ENCODE results near the gene TTLL6.

TTLL6 gene

DNA sequence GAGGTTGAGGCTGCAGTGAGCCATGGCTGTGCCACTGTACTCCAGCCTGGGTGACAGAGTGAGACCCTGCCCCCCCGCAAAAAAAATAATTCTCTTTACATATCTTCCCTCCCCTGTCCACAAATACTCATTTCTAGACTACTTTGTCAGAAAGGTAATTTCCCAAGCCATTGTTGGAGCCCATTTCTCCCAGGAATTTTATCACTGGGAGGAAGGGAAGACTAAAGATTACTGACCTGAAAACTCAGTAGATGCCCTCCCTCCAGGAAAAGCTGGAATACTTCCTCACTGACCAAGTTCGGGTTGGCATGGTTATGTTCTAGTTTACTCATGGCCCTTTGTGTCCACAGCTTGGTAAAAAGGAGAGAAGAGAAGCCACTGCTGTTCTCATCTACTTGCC lies 17.9 kb upstream of the TTLL6 start:
- Histone ChIP-seq H3K4ac (ENCODE audit: low read length) (no peak overlapping the region), H3K4me3 (ENCODE audit: low read length in 2 of 2) (no peak overlapping the region), H3K14ac (ENCODE audit: low read length) (peak overlapping the region; percentile 21), H4K8ac (ENCODE audit: low read depth, low read length) (no peak overlapping the region), H3K18ac (ENCODE audit: low read length) (no peak overlapping the region), H3K23ac (ENCODE audit: low read depth, low read length, poor library complexity) (no peak overlapping the region), H3K4me2 (ENCODE audit: insufficient read depth, low read length, poor library complexity, severe bottlenecking) (no peak overlapping the region), H3K79me1 (ENCODE audit: low read depth, low read length) (peaks cover 2% of the 10 kb centered on the region), H3K9me3 (replicated peaks in 1 of 2; ENCODE audit: control insufficient read depth in 2 of 2, insufficient read depth in 1 of 2, low read depth in 1 of 2, low read length in 2 of 2) (no peaks in the 10 kb centered on the region), H4K91ac (ENCODE audit: low read depth, low read length, poor library complexity) (no peak overlapping the region), H2AK5ac (ENCODE audit: low read depth, low read length) (no peak overlapping the region), H2BK15ac (ENCODE audit: low read length) (no peak overlapping the region), H2AFZ (ENCODE audit: low read length) (no peak overlapping the region), H3K27ac (replicated peaks; ENCODE audit: low read length) (no peak overlapping the region), H3K4me1 (ENCODE audit: control insufficient read depth in 2 of 2, insufficient read depth in 1 of 2, low read depth in 1 of 2, low read length in 2 of 2) (peaks cover 0 to 2% of the 10 kb centered on the region in 2 donors), H2BK5ac (ENCODE audit: low read length) (no peak overlapping the region), H3K36me3 (replicated peaks in 1 of 2; ENCODE audit: control insufficient read depth in 2 of 2, insufficient read depth in 2 of 2, low read length in 2 of 2) (no peaks in the 10 kb centered on the region), H2BK12ac (ENCODE audit: low read length) (no peak overlapping the region), H3K27me3 (ENCODE audit: control insufficient read depth in 3 of 3, insufficient read depth in 3 of 3, low read depth in 1 of 3, low read length in 3 of 3) (no peaks in the 10 kb centered on the region), H2BK120ac (ENCODE audit: low read depth, low read length) (no peak overlapping the region), H3K9ac (ENCODE audit: low read depth, low read length, poor library complexity) (no peak overlapping the region)
- DNase-seq (ENCODE audit: low spot score), result no peak
- WGBS, 2 donors (ENCODE audit: extremely low coverage in 2 of 2, insufficient read length in 2 of 2, insufficient replicate concordance in 1 of 2), result no CpG with 5 or more reads among the region's 2 CpGs

DNA sequence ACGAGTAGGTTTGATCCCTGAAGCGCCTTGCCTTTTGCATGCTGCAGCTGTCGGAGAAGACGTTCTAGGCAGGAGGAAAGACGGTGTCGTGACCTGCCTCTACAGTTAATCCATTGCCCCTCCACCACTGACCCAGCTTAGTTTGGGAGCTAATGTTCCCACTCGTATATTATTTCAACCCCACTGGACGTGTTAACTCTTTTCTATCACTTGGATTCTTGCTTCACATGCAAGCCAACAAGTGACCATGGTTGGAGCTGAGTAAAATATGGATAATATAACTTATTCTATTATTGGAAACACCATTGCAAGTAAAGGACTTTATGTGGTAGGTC lies 14.5 kb upstream of the TTLL6 start:
- H3K9ac ChIP-seq (ENCODE audit: low read depth, low read length, poor library complexity), result peak overlapping the region; percentile 96
- no CpG with 5 or more reads among the region's 8 CpGs for WGBS, 2 donors (ENCODE audit: extremely low coverage in 2 of 2, insufficient read length in 2 of 2, insufficient replicate concordance in 1 of 2)
- H3K27ac ChIP-seq (replicated peaks; ENCODE audit: low read length), result no peak overlapping the region

DNA sequence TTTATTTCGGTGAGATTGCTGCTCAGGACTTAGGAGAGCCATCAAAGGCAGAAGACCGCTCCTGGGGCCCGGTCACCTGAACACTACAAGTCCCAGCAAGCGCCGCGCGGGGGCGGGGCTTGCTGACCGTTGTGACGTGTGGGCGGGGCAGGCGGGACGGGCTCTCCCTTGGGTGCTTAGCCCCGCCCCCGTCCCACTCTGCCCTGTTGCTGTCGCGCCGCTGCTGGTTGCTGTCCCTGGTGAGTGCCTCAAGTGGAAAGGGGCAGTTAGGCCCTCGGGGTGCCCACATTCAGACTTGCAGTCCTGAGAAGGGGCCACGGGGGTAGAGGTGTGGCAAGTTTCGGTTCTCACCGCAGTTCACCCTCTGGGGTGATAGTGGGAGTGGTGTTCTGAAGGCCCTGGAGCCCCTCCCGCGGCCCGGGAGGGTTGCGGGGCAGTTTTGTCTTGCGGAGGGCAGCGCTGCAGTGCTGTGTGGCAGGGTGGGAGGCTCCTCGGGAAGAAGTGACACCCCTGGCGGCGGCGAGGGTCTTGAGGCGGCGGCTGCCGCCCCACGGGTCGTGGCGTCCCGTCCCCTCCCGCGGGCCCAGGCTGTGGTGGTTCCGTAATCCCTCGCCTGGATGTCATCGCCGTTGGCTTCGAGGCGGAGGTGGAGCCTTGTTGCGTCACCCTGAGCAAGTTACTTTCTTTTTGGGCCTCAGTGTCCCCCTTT lies 14.0 kb upstream of the TTLL6 start, which contains the start of gene CALCOCO2:
Gene CALCOCO2 (plus strand): TSS at position 196 of the 709 bp plus-strand sequence. CDS start 10,673 bp downstream, outside the sequence.
- peak within 1 kb of the TSS; percentile 90 for H2BK5ac ChIP-seq (ENCODE audit: low read length)
- H2BK120ac ChIP-seq (ENCODE audit: low read depth, low read length), result no peak within 1 kb of the TSS
- no peak within 1 kb of the TSS for H4K8ac ChIP-seq (ENCODE audit: low read depth, low read length)
- DNase-seq (ENCODE audit: low spot score), result peak; percentile 85
- no peaks in the 10 kb centered on the region for H3K27me3 ChIP-seq (ENCODE audit: control insufficient read depth in 3 of 3, insufficient read depth in 3 of 3, low read depth in 1 of 3, low read length in 3 of 3)
- H2AK5ac ChIP-seq (ENCODE audit: low read depth, low read length), result no peak within 1 kb of the TSS
- peak within 1 kb of the TSS; percentile 96 for H3K23ac ChIP-seq (ENCODE audit: low read depth, low read length, poor library complexity)
- no peaks in the 10 kb centered on the region for H3K36me3 ChIP-seq (replicated peaks in 1 of 2; ENCODE audit: control insufficient read depth in 2 of 2, insufficient read depth in 2 of 2, low read length in 2 of 2)
- H4K91ac ChIP-seq (ENCODE audit: low read depth, low read length, poor library complexity), result no peak within 1 kb of the TSS
- H3K9me3 ChIP-seq (replicated peaks in 1 of 2; ENCODE audit: control insufficient read depth in 2 of 2, insufficient read depth in 1 of 2, low read depth in 1 of 2, low read length in 2 of 2), result no peaks in the 10 kb centered on the region
- WGBS, 2 donors (ENCODE audit: extremely low coverage in 2 of 2, insufficient read length in 2 of 2, insufficient replicate concordance in 1 of 2), result no CpG with 5 or more reads among the region's 48 CpGs
- no peaks in the 10 kb centered on the region for H3K4me1 ChIP-seq (ENCODE audit: control insufficient read depth in 2 of 2, insufficient read depth in 1 of 2, low read depth in 1 of 2, low read length in 2 of 2)
- peak within 1 kb of the TSS; percentile 67 for H3K14ac ChIP-seq (ENCODE audit: low read length)
- H3K9ac ChIP-seq (ENCODE audit: low read depth, low read length, poor library complexity), result peak within 1 kb of the TSS; percentile 96
- H2AFZ ChIP-seq (ENCODE audit: low read length), result peak within 1 kb of the TSS; percentile 100
- peak within 1 kb of the TSS; percentile 94 for H2BK12ac ChIP-seq (ENCODE audit: low read length)
- no peaks in the 10 kb centered on the region for H3K79me1 ChIP-seq (ENCODE audit: low read depth, low read length)
- H2BK15ac ChIP-seq (ENCODE audit: low read length), result peak within 1 kb of the TSS; percentile 94
- H3K4me2 ChIP-seq (ENCODE audit: insufficient read depth, low read length, poor library complexity, severe bottlenecking), result peak within 1 kb of the TSS; percentile 91
- no peak within 1 kb of the TSS for H3K27ac ChIP-seq (replicated peaks; ENCODE audit: low read length)
- peak within 1 kb of the TSS; percentile 85 for H3K18ac ChIP-seq (ENCODE audit: low read length)
- H3K4me3 ChIP-seq (ENCODE audit: low read length in 2 of 2), result peak within 1 kb of the TSS; percentile 89 to 99
- H3K4ac ChIP-seq (ENCODE audit: low read length), result no peak within 1 kb of the TSS

More for the DNA sequence above, 14.5 kb upstream of the TTLL6 start:
- DNase-seq (ENCODE audit: low spot score), result no peak
- Histone ChIP-seq H3K18ac (ENCODE audit: low read length) (no peak overlapping the region), H3K79me1 (ENCODE audit: low read depth, low read length) (no peaks in the 10 kb centered on the region), H3K27me3 (ENCODE audit: control insufficient read depth in 3 of 3, insufficient read depth in 3 of 3, low read depth in 1 of 3, low read length in 3 of 3) (no peaks in the 10 kb centered on the region), H3K23ac (ENCODE audit: low read depth, low read length, poor library complexity) (peak overlapping the region; percentile 96), H2AK5ac (ENCODE audit: low read depth, low read length) (no peak overlapping the region), H3K14ac (ENCODE audit: low read length) (no peak overlapping the region), H3K4ac (ENCODE audit: low read length) (no peak overlapping the region), H3K4me1 (ENCODE audit: control insufficient read depth in 2 of 2, insufficient read depth in 1 of 2, low read depth in 1 of 2, low read length in 2 of 2) (no peaks in the 10 kb centered on the region), H3K4me2 (ENCODE audit: insufficient read depth, low read length, poor library complexity, severe bottlenecking) (peak overlapping the region; percentile 91), H4K91ac (ENCODE audit: low read depth, low read length, poor library complexity) (no peak overlapping the region), H3K4me3 (ENCODE audit: low read length in 2 of 2) (peak overlapping the region; percentile 89 to 99), H4K8ac (ENCODE audit: low read depth, low read length) (no peak overlapping the region), H3K9me3 (replicated peaks in 1 of 2; ENCODE audit: control insufficient read depth in 2 of 2, insufficient read depth in 1 of 2, low read depth in 1 of 2, low read length in 2 of 2) (no peaks in the 10 kb centered on the region), H3K36me3 (replicated peaks in 1 of 2; ENCODE audit: control insufficient read depth in 2 of 2, insufficient read depth in 2 of 2, low read length in 2 of 2) (no peaks in the 10 kb centered on the region), H2BK15ac (ENCODE audit: low read length) (no peak overlapping the region), H2BK5ac (ENCODE audit: low read length) (peak overlapping the region; percentile 90), H2BK12ac (ENCODE audit: low read length) (no peak overlapping the region), H2AFZ (ENCODE audit: low read length) (peak overlapping the region; percentile 100), H2BK120ac (ENCODE audit: low read depth, low read length) (no peak overlapping the region)

DNA sequence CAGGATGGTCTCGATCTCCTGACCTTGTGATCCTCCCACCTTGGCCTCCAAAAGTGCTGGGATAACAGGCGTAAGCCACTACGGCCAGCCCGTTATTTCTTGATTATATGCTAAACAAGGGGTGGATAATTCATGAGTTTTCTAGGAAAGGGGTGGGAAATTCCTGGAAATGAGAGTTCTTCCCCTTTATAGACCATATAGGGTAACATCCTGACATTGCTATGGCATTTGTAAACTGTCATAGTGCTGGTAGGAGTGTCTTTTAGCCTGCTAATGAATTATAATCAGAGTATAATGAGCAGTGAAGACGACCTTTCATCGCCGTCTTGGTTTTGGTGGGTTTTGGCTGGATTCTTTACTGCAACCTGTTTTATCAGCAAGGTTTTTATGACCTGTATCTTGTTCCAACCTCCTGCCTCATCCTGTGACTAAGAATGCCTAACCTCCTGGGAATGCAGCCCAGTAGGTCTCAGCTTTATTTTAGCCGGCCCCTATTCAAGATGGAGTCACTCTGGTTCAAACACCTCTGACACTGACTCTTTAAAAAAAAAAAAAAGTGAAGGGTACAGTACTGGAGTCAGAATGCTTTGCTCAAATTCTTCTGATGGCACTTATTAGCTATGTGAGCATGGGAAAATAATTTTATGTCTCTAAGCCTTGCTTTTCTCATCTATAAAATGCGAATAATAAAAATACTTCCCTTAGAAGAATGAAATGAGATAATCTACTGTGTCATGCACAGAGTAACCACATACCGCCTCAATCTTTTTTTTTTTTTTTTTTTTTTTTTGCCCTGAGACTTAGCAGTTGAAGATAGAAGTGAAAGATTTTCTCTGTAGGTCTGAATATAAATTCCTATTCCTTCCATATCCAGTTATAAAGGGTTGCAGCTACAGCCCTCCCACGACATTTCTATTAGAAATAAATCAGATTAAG lies 8.7 kb upstream of the TTLL6 start:
- no peak overlapping the region for H2AK5ac ChIP-seq (ENCODE audit: low read depth, low read length)
- no peak overlapping the region for H2BK120ac ChIP-seq (ENCODE audit: low read depth, low read length)
- H2BK12ac ChIP-seq (ENCODE audit: low read length), result no peak overlapping the region
- no peak overlapping the region for H3K23ac ChIP-seq (ENCODE audit: low read depth, low read length, poor library complexity)
- H3K9ac ChIP-seq (ENCODE audit: low read depth, low read length, poor library complexity), result no peak overlapping the region
- H3K14ac ChIP-seq (ENCODE audit: low read length), result no peak overlapping the region
- H3K4me1 ChIP-seq (ENCODE audit: control insufficient read depth in 2 of 2, insufficient read depth in 1 of 2, low read depth in 1 of 2, low read length in 2 of 2), result no peaks in the 10 kb centered on the region
- WGBS, 2 donors (ENCODE audit: extremely low coverage in 2 of 2, insufficient read length in 2 of 2, insufficient replicate concordance in 1 of 2), result no CpG with 5 or more reads among the region's 11 CpGs
- no peak for DNase-seq (ENCODE audit: low spot score)
- no peak overlapping the region for H4K8ac ChIP-seq (ENCODE audit: low read depth, low read length)
- H3K18ac ChIP-seq (ENCODE audit: low read length), result no peak overlapping the region
- H4K91ac ChIP-seq (ENCODE audit: low read depth, low read length, poor library complexity), result no peak overlapping the region
- no peaks in the 10 kb centered on the region for H3K27me3 ChIP-seq (ENCODE audit: control insufficient read depth in 3 of 3, insufficient read depth in 3 of 3, low read depth in 1 of 3, low read length in 3 of 3)
- no peaks in the 10 kb centered on the region for H3K79me1 ChIP-seq (ENCODE audit: low read depth, low read length)
- H2AFZ ChIP-seq (ENCODE audit: low read length), result peak overlapping the region; percentile 38
- H3K27ac ChIP-seq (replicated peaks; ENCODE audit: low read length), result no peak overlapping the region
- H3K9me3 ChIP-seq (replicated peaks in 1 of 2; ENCODE audit: control insufficient read depth in 2 of 2, insufficient read depth in 1 of 2, low read depth in 1 of 2, low read length in 2 of 2), result no peaks in the 10 kb centered on the region
- no peak overlapping the region for H3K4ac ChIP-seq (ENCODE audit: low read length)
- H2BK5ac ChIP-seq (ENCODE audit: low read length), result no peak overlapping the region
- H2BK15ac ChIP-seq (ENCODE audit: low read length), result no peak overlapping the region
- H3K4me3 ChIP-seq (ENCODE audit: low read length in 2 of 2), result no peak overlapping the region
- no peaks in the 10 kb centered on the region for H3K36me3 ChIP-seq (replicated peaks in 1 of 2; ENCODE audit: control insufficient read depth in 2 of 2, insufficient read depth in 2 of 2, low read length in 2 of 2)
- no peak overlapping the region for H3K4me2 ChIP-seq (ENCODE audit: insufficient read depth, low read length, poor library complexity, severe bottlenecking)
